UCSD-AML1 (cell line): ENCODE results near the gene PANX2.
A peak's percentile ranks its signal among the peaks of the same experiment; 100 is the strongest.
"Not testable (repeated sequence)": the region's sequence is repeated elsewhere in the genome, so short reads cannot be mapped to it uniquely, and the experiment has no call there.

ENCODE experiments used
- DNase-seq: peaks from one replicate; lab custom pipeline; 2025; ENCODE audit not compliant: unreplicated experiment; lab: John Stamatoyannopoulos, UW

PANX2 gene

DNA sequence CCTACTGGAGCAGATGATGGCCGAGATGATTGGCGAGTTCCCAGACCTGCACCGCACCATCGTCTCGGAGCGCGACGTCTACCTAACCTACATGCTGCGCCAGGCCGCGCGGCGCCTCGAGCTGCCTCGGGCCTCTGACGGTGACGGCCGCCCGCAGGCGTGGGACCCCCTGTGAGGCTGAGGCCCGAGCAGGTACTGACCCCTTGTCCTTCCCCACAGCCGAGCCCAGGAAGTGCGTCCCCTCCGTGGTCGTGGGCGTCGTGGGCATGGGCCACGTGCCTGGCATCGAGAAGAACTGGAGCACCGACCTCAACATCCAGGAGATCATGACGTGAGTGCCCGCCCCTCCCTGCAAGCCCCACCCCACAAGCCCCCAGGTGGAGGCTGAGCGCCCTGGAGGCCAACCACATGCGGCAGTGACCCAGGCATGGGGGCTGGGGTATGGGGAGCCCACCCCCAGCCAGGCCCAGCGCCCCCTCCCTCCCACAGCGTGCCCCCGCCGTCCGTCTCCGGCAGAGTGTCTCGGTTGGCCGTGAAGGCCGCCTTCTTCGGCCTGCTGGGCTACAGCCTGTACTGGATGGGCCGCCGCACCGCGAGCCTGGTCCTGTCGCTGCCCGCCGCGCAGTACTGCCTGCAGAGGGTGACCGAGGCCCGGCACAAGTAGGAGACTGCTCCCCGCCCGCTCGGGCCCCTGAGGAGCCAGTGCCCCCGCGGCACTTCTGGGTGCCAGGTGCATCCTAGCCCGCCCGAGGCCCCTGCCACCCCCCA lies 27.5 kb downstream of the PANX2 start:
- no peak for DNase-seq

DNA sequence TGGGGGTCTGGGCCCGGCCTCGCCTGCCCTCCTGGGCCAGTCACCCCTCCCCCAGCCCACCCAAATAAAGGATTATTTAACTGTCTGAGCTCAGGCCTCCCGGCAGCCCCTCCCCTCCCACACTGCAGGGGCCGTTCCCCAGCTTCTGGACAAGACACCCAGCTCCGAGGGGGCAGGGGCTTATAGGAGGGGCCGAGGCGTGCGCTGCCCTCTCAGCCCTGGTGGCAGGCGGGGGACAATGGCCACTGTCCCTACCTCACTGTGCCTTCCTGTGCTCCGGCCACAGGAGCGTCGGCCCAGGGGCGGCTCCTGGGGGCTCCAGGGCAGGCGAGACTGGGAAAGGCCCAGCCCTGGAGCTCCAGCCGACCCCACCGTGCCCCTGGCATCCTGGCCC lies 28.1 kb downstream of the PANX2 start:
- no peak for DNase-seq

DNA sequence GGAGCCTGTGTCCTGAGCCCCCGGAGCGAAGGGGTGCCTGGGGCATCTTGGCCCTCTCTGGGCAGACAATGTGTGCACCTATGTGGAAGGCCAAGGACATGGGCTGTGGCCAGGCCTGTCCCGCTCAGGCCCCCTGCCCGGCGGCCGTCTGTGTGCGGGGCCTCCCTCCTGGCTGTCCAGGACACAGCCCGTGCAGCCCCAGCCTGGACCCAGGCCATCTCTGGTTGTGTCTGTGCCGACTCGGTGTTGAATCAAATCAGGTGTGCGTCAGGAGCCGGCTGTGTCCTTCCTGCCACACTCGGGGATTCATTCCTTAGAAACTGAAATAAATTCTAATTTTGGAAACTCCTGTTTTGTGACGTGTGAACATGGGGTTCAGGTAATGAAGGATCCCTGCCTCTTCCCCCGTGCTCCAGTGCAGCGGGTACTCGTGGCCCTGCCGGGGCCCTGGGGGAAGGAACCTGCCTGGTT lies 28.8 kb downstream of the PANX2 start:
- DNase-seq: no peak

DNA sequence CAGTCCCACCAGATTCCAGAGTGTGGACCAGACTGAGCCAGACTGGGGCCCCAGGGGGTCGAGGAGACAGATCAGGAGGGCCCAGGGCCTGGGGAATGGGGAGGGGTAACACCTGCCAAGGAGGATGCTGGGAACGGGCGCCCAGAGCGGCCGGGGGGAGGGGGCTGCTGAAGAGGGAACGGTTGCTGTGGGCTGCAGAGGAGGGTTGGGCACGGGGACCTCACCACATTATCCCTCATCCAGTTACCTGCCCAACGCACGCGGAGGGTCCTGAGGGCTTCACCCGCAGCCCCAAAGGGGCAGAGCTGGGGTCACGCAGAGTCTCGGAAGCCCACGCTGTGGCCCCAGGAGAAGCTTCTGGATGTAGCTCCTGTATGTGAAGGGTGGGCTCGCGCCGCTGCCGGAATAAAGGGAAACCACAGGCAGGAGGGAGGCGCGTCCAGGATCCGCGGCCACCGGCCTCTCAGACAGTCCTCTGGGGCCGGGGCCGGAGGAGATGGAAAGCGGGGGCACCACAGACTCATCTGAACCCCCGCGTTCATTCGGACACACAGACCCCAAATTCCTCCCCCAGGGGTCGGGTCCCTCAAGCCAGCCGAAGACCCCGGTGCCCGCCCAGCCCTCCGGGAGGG lies 29.4 kb downstream of the PANX2 start:
- peak; percentile 36 for DNase-seq

- peak; percentile 94 for DNase-seq
Observed at GRCh38 chr22:50200461-50201190, 30.1 kb downstream of the PANX2 start, which contains the start of gene SELENOO. TSS of gene SELENOO (plus strand) at chr22:50201011. CDS start at chr22:50201037, 26 bp downstream.

GRCh38 chr22:50201191-50202129 lies 30.9 kb downstream of the PANX2 start:
- peak; percentile 21 for DNase-seq

GRCh38 chr22:50202130-50202666 lies 31.7 kb downstream of the PANX2 start:
- DNase-seq: no peak

- no peak for DNase-seq
Observed at GRCh38 chr22:50203288-50203687, 32.8 kb downstream of the PANX2 start.

DNA sequence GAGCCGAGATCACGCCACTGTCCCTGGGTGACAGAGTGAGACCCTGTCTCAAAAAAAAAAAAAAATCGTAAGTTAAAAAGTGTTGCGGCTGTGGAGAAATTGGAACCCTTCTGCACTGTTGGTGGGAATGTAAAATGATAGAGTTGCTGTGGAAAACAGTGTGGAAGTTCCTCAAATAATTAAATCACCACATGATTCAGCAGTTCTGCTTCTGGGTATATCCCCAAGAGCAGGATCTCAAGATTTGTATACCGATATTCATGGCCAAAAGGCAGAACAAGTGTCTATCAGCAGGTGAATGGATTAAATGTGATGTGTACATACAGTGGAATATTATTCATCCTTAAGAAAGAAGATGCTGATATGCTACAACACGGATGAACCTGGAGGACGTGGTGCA lies 34.0 kb downstream of the PANX2 start:
- DNase-seq: no peak

DNA sequence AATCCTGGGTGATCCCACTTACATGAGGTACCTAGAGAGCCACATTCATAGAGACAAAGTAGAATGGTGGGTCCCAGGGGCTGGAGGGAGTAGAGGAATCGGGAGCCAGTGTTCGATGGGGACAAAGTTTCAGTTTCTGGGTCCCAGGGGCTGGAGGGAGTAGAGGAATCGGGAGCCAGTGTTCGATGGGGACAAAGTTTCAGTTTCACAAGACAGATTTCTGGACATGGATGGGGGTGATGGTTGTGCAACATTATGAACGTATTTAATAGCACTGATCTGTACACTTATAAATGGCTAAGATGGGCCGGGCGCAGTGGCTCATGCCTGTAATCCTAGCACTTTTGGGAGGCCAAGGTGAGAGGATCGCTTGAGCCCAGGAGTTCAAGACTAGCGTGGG lies 34.5 kb downstream of the PANX2 start:
- not testable (repeated sequence) for DNase-seq

- no peak for DNase-seq
Observed at GRCh38 chr22:50205781-50206569, 35.4 kb downstream of the PANX2 start.

GRCh38 chr22:50206599-50206998 lies 36.1 kb downstream of the PANX2 start:
- peak; percentile 28 for DNase-seq

DNA sequence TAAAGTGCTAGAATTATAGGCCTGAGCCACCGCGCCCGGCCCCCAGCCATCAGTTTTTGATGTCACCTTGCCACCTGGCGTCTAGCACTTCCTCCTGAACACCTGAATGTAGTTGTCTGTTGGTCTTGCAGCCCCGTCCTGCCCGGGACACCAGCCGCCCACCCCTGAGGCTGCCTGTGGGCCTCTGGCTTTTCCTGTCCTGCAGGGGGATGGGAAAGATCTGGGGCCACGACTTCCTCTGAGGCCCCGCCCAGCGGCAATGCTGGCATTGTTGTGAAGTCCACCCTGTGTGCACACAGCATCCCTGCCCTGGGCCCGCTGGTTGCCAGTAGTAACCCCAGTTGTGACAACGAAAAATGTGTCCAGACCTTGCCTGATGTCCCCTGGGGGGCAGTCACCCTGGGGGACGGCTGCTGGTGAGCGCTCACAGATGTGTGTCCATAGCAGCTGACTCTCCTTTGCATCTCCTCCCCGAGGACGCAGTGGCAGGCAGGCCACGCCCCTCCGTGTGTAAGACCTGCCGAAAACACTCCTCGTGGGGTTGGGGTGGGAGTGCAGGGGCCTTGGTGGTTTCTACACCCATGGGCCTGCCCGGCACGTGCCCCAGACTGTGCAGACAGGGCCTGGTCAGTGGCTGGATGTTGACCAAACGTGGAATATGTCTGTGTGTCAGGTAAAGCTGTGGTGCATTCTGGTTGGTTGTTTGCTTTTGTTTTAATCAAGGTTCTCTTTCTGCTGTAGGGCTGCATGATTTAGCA lies 37.0 kb downstream of the PANX2 start:
- no peak for DNase-seq

DNA sequence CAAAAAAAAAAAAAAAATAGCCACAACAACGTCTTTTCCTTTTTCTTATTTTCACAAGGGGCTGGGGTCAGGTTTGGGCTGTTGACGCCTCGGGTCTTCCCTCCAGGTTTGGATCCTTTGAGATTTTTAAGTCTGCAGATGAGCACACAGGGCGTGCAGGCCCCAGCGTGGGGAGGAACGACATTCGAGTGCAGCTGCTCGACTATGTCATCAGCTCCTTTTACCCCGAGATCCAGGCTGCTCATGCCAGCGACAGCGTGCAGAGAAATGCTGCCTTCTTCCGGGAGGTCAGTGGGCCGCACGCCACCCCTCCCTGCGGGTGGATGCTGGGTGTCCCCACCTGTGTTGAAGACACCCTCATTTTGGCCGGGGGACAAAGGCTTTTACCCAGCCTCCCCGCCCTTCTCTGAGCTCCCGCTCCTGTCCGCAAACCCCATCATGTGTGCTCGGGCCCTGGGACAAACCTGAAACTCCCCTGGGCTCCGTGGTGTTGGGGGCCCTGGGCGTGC lies 38.0 kb downstream of the PANX2 start:
- DNase-seq: no peak

DNA sequence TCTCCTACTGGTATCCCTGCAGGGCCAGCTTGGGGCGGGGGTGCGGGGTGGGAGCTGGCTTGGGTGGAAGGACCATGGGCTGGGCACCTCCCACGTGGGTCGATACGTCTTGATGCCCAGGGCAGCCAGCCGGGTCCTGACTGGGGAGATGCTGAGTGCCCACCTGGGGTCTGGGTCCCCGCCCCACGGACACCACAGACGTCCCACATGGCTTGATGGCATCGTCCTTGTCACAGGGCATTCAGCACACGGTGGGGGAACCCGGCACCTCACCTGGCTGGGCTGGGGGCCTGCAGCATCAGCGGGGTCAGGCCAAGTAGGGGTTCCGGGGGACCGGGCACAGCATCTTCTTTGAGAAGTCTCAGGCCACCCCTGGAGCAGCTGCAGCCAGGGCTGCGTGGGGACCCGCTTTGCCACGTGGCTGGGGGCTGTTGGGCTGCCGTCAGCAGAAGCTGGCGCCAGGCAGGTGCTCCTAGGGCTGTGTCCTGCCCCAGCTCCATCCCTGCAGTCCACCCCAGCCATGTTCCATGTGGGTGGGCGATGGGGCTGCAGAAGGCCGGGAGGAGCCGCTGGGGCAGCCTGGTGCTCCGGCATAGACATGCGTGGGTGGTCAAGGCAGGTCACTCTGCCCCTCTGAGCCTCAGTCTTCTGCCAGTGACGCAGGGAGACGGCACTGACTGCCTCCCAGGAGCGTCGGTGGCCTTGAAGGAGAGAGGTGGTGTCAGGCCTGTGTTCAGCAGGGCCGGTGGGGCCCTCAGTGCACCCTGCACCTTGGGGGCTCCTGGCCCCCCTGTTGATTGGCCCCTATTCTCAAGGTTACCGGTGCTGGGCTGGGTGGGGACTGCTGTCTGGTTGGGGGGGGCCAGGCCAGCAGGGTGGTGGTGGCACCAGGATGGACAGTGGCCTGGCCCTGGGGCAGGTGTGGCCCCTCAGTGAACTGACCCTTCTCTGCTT lies 38.7 kb downstream of the PANX2 start:
- no peak for DNase-seq

DNA sequence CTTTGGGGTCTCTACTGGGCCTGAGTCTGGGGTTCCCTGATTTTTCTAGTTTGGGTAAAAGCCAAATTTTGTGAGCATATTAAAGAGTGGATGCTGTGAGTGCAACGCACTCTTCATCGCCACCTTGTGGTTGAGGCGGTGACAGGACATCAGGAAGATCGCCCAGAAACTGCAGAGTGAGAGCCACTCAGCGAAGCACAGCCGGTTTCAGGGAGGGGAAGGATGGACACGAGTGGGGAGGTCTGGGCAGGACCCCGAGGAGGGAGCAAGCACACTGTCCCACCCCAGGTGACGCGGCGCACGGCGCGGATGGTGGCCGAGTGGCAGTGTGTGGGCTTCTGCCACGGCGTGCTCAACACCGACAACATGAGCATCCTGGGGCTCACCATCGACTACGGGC lies 39.4 kb downstream of the PANX2 start:
- peak; percentile 51 for DNase-seq

GRCh38 chr22:50210378-50211139 lies 40.0 kb downstream of the PANX2 start:
- DNase-seq: no peak
